Transverse colon (tissue), 3 donors: Measurements from ENCODE around the gene QPCT.

ENCODE experiments used
- CTCF ChIP-seq, 5 experiments: fragments of 200-600 bp in 3 of 5; fragments of 450-650 bp in 2 of 5; sonication (generic) in 3 of 5; IDR thresholded peaks; 1 replicate in 2 of 5; 2 replicates in 3 of 5; pipeline ENCODE4 v1.5.1; 2016 to 2017; ENCODE audit warnings: antibody characterized with exemption in 5 of 5, inconsistent platforms in 3 of 5, mild to moderate bottlenecking in 2 of 5, moderate library complexity in 1 of 5
- POLR2A ChIP-seq: fragments of 450-650 bp; IDR thresholded peaks from one replicate; pipeline ENCODE4 v1.6.1; 2016; ENCODE audit warnings: antibody characterized with exemption, mild to moderate bottlenecking, moderate library complexity

- TF ChIP-seq CTCF (IDR thresholded peaks at IDR 0.05) (no peak), POLR2A (no peak)
Observed at GRCh38 chr2:37295469-37296073, 48.9 kb upstream of the QPCT start.
